HepG2 (cell line): Measurements from ENCODE around the gene STN1.

Experiments
- CBX2 ChIP-seq, 2 experiments: fragments of 200-600 bp in 1 of 2; sonication (generic); formaldehyde crosslinking in 1 of 2; IDR thresholded peaks; 2 replicates each; pipeline versions ENCODE4 v1.7.0 to v1.8.1; 2018 to 2022; ENCODE audit warnings: low read depth in 2 of 2, low read length in 1 of 2, mild to moderate bottlenecking in 1 of 2, missing genetic modification reagents in 1 of 2
- NAIF1 ChIP-seq: sonication (generic); formaldehyde crosslinking; IDR thresholded peaks from 2 replicates; pipeline ENCODE4 v1.5.0; 2020; ENCODE audit warnings: mild to moderate bottlenecking, missing genetic modification reagents, borderline replicate concordance

DNA sequence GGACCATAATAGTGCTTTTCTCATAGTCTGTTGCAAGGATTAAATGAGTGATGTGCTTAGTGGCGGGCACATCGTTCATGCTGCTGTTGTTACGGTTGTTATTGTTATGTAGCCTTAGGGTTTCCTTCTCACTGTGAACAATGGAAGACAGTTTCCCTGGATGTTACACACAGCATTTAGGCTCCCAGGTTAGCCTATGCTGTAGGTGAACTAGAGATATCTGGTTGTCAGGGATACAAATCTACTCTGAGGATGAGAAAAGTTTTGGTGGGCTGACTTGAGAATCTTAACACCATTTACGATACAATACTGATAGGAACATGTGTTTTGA, 77.3 kb downstream of the STN1 start:
- TF ChIP-seq NAIF1 (CRISPR knock-in tag) (no peak), CBX2 (IDR thresholded peaks at IDR 0.05; ENCODE audit: low read depth, low read length) (no peak), CBX2 (CRISPR knock-in tag; IDR thresholded peaks at IDR 0.05; ENCODE audit: low read depth) (no peak)
